ENCODE measurements around the gene PFKL.
"Not testable (repeated sequence)": the region's sequence is repeated elsewhere in the genome, so short reads cannot be mapped to it uniquely, and the experiment has no call there.

The PFKL gene

GRCh38 chr21:44327603-44327974 lies 27.7 kb downstream of the PFKL start:
- no peak for DNase-seq (ENCODE audit: low read depth, low spot score)

- DNase-seq (ENCODE audit: low read depth, low spot score), result no peak
These were observed 28.5 kb downstream of the PFKL start for GRCh38 chr21:44328242-44328895.

GRCh38 chr21:44329086-44329889 lies 29.4 kb downstream of the PFKL start:
- DNase-seq (ENCODE audit: low read depth, low spot score), result no peak

GRCh38 chr21:44329971-44330681 lies 30.3 kb downstream of the PFKL start:
- DNase-seq (ENCODE audit: low read depth, low spot score), result no peak

GRCh38 chr21:44330698-44331097 lies 30.8 kb downstream of the PFKL start:
- DNase-seq (ENCODE audit: low read depth, low spot score), result no peak

GRCh38 chr21:44331209-44331608 lies 31.4 kb downstream of the PFKL start:
- no peak for DNase-seq (ENCODE audit: low read depth, low spot score)

- DNase-seq (ENCODE audit: low read depth, low spot score), result no peak
These were observed 31.9 kb downstream of the PFKL start for GRCh38 chr21:44331650-44332307.

- no peak for DNase-seq (ENCODE audit: low read depth, low spot score)
These were observed 32.5 kb downstream of the PFKL start for GRCh38 chr21:44332383-44332782.

- no peak for DNase-seq (ENCODE audit: low read depth, low spot score)
These were observed 33.1 kb downstream of the PFKL start for GRCh38 chr21:44332965-44333364.

- no peak for DNase-seq (ENCODE audit: low read depth, low spot score)
These were observed 33.9 kb downstream of the PFKL start for GRCh38 chr21:44333509-44334328.

GRCh38 chr21:44334329-44335030 lies 34.6 kb downstream of the PFKL start:
- no peak for DNase-seq (ENCODE audit: low read depth, low spot score)

- no peak for DNase-seq (ENCODE audit: low read depth, low spot score)
These were observed 35.6 kb downstream of the PFKL start for GRCh38 chr21:44335266-44336059.

- no peak for DNase-seq (ENCODE audit: low read depth, low spot score)
These were observed 37.6 kb downstream of the PFKL start for GRCh38 chr21:44337449-44337848.

GRCh38 chr21:44337941-44338895 lies 38.4 kb downstream of the PFKL start:
- DNase-seq (ENCODE audit: low read depth, low spot score), result no peak

GRCh38 chr21:44338971-44339910 lies 39.4 kb downstream of the PFKL start, which contains the start of gene CFAP410:
Gene CFAP410, minus strand, starts transcription at chr21:44339390. Its CDS starts 196 bp downstream, at chr21:44339194.
- DNase-seq (ENCODE audit: low read depth, low spot score), result peak; percentile 88

GRCh38 chr21:44341726-44342458 lies 42.0 kb downstream of the PFKL start:
- not testable (repeated sequence) for DNase-seq (ENCODE audit: low read depth, low spot score)

- DNase-seq (ENCODE audit: low read depth, low spot score), result not testable (repeated sequence)
These were observed 43.1 kb downstream of the PFKL start for GRCh38 chr21:44342981-44343380.
